ENCODE results near the gene UBL5. TPM values are rescaled to one million over a fixed set of nuclear protein-coding genes. Genes with fewer than 3 reads are reported as not detected.

UBL5 gene
- total and polyA plus RNA-seq, 7 donors = 518 to 1,128 (median 778) TPM

DNA sequence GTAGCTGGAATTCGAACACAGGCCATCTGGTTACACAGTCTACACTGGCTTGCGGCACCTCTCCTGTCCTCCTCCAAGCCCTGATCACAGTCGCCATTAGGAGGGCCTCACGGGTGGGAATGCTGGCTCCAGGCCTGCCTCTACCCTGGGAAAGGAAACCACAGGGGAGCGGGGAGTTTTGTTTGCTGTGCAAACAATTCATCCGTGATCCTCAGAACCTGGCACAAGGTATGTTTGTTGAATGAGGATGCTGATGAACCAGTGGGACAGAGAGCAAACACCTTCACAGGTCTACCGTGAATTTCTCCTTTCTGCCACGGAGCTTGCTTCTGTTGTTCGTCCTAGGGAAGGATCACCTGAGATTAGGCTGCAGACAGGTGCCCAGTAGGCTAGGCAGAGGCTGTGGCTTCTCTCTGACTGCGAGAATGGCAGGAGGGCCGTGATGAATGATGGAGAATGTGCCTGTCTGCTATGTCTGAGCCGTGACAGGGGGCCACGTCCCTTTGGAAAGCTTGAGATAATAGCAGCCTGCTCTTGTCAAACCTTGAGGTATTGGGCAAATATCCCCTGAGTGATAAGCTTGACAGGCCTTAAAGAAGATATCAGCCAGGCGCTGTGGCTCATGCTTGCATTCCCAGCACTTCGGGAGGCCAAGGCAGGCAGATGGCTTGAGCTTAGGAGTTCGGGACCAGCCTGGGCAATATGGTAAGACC is 44.1 kb downstream of the UBL5 start:
- Histone ChIP-seq H3K4me1 (no peaks in the 10 kb centered on the region), H3K27ac (no peak overlapping the region), H3K27me3 (no peaks in the 10 kb centered on the region), H3K9me3 (no peaks in the 10 kb centered on the region), H3K36me3 (no peaks in the 10 kb centered on the region), H3K4me3 (no peak overlapping the region)
- intact Hi-C loops (cut with DNase I) = no loop called here
- TF ChIP-seq POLR2A (IDR thresholded peaks at IDR 0.05) = no peak
- no peak for TF ChIP-seq POLR2AphosphoS5 (IDR thresholded peaks at IDR 0.05)
- WGBS, 2 donors = 36 to 69% methylated on average over 16 of the region's 16 CpGs
- DNase-seq = no peak

DNA sequence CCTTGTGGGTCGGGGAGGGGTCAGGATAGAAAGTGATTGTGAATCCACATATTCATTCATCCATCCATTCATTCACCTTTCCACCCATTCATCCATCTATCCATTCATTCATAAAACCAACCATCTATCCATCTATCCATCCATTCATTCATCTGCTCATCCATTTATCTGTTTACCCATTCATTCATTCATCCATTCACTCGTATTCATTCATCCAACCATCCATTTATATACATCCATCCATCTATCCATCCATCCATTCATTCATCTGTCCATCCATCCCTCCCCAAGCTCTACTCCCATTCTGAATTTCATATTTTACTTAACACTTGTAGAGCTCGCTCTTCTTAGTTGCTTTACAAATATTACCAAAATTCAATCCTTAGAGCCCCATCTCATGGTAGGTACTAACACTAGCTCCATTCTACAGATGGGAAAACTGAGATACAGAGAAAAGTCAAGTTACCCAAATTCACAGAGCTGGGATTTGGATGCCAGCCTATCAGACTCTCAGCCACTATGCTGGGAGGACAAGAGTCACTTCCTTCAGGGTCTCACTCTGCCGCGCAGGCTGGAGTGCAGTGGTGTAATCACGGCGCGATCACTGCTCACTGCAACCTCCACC is 45.0 kb downstream of the UBL5 start:
- intact Hi-C loops (cut with DNase I) = no loop called here
- TF ChIP-seq POLR2A (IDR thresholded peaks at IDR 0.05) = no peak
- TF ChIP-seq POLR2AphosphoS5 (IDR thresholded peaks at IDR 0.05) = no peak
- TF ChIP-seq, protein P1, sequence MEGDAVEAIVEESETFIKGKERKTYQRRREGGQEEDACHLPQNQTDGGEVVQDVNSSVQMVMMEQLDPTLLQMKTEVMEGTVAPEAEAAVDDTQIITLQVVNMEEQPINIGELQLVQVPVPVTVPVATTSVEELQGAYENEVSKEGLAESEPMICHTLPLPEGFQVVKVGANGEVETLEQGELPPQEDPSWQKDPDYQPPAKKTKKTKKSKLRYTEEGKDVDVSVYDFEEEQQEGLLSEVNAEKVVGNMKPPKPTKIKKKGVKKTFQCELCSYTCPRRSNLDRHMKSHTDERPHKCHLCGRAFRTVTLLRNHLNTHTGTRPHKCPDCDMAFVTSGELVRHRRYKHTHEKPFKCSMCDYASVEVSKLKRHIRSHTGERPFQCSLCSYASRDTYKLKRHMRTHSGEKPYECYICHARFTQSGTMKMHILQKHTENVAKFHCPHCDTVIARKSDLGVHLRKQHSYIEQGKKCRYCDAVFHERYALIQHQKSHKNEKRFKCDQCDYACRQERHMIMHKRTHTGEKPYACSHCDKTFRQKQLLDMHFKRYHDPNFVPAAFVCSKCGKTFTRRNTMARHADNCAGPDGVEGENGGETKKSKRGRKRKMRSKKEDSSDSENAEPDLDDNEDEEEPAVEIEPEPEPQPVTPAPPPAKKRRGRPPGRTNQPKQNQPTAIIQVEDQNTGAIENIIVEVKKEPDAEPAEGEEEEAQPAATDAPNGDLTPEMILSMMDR (IDR thresholded peaks at IDR 0.05) = no peak
- no peak for TF ChIP-seq EP300 (IDR thresholded peaks at IDR 0.05)
- 94 to 95% methylated on average over 8 of the region's 8 CpGs for WGBS, 2 donors

DNA sequence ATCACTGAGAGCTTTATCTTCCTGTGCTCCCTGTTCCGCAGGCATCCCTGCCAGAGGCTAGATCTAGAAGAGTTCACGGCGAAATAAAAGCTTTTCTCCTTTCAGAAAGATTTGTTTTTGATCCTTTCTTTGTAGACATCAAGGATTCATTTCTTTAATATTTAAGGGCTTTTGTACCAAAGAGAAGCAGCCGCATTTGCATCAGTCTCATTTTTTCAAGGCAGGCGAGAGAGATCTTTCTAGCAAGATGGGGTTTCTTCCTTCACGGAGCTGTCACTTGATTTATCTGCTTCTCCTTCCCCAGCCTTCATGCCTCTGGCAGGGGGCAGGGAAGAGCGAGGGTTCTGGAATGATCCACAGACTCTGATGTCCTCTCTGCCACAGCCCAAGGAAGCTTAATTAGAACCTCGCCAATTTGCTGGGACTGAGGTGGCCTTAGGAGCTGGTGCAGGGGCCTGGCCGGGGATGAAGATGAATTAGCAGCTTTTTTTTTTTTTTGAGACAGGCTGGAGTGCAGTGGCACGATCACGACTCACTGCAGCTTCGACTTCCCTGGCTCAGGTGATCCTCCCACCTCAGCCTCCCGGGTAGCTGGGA is 47.4 kb downstream of the UBL5 start:
- no peaks in the 10 kb centered on the region for H3K27me3 ChIP-seq
- TF ChIP-seq, protein P1 (IDR thresholded peaks at IDR 0.05) = no peak
- TF ChIP-seq POLR2AphosphoS5 (IDR thresholded peaks at IDR 0.05) (no peak), EP300 (IDR thresholded peaks at IDR 0.05) (no peak), POLR2A (IDR thresholded peaks at IDR 0.05) (no peak)
- no peak for DNase-seq
- no peak overlapping the region for H3K4me3 ChIP-seq
- WGBS, 2 donors = 72 to 75% methylated on average over 13 of the region's 13 CpGs
- no peak overlapping the region for H3K27ac ChIP-seq
- H3K36me3 ChIP-seq = no peaks in the 10 kb centered on the region
- H3K9me3 ChIP-seq = no peaks in the 10 kb centered on the region
- intact Hi-C loops (cut with DNase I) = no loop called here
- no peaks in the 10 kb centered on the region for H3K4me1 ChIP-seq

More for the DNA sequence above, 45.0 kb downstream of the UBL5 start:
- Histone ChIP-seq H3K4me3 (no peak overlapping the region), H3K36me3 (no peaks in the 10 kb centered on the region), H3K9me3 (no peaks in the 10 kb centered on the region), H3K4me1 (no peaks in the 10 kb centered on the region), H3K27me3 (no peaks in the 10 kb centered on the region), H3K27ac (no peak overlapping the region)
- no peak for DNase-seq

DNA sequence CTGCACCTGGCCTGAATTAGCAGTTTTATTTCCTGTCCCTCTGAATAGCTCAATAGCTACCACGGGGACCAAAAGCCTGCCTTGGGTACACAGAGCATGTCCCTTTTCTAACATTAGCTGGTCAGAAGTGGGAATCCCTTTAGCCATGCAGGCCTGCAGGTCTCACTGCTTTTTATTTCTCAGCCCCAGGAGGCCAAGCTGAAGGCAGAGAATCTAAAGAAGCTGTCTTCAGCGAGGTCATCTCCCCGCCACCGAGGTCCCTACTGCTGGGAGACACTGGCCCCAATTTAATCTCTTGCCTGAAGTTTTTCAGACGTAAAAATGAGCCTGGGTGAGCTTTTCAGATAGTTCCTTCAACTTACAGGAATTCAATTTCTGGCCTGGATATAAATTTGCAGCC is 48.1 kb downstream of the UBL5 start:
- no peak overlapping the region for H3K4me3 ChIP-seq
- intact Hi-C loops (cut with DNase I) = no loop called here
- H3K27ac ChIP-seq = no peak overlapping the region
- no peak for TF ChIP-seq POLR2AphosphoS5 (IDR thresholded peaks at IDR 0.05)
- TF ChIP-seq POLR2A (IDR thresholded peaks at IDR 0.05) = no peak
- TF ChIP-seq EP300 (IDR thresholded peaks at IDR 0.05) = no peak
- TF ChIP-seq, protein P1 (IDR thresholded peaks at IDR 0.05) = no peak
- WGBS, 2 donors = 73 to 75% methylated on average over 5 of the region's 5 CpGs
- no peaks in the 10 kb centered on the region for H3K27me3 ChIP-seq
- H3K4me1 ChIP-seq = no peaks in the 10 kb centered on the region
- no peak for DNase-seq
- H3K9me3 ChIP-seq = no peaks in the 10 kb centered on the region
- no peaks in the 10 kb centered on the region for H3K36me3 ChIP-seq

DNA sequence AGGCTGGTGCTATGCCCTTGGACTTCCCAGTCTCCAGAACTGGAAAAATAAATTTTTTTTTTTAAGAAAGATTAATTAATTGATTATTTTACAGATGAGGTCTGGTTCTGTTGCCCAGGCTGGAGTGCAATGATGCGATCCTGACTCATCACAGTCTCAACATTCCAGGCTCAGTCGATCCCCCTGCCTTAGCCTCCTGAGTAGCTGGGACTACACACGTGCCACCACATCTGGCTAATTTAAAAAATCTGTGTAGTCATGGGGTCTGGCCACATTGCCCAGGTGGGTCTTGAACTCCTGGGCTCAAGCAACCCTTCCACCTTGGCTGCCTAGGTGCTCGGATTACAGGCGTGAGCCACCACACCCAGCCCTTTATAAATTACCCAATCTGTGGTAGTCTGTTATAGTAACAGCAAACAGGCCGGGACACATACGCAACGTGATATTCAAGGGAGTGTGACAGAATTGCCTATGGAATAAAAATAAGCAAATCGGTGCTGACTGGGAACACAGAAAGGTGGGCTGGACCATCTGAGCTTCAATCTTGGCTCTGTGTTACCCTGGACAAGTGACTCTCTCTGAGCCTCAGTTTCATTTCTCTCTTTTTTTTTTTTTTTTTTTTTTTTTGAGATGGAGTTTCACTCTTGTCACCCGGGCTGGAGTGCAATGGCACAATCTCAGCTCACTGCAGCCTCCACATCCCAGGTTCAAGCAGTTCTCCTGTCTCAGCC is 50.2 kb downstream of the UBL5 start:
- no peak overlapping the region for H3K27ac ChIP-seq
- no peak for TF ChIP-seq POLR2A (IDR thresholded peaks at IDR 0.05)
- no peak for TF ChIP-seq POLR2AphosphoS5 (IDR thresholded peaks at IDR 0.05)
- no peak for TF ChIP-seq EP300 (IDR thresholded peaks at IDR 0.05)
- TF ChIP-seq, protein P1 (IDR thresholded peaks at IDR 0.05) = no peak
- WGBS, 2 donors = 79 to 88% methylated on average over 10 of the region's 10 CpGs
- H3K4me1 ChIP-seq = no peaks in the 10 kb centered on the region
- no peaks in the 10 kb centered on the region for H3K27me3 ChIP-seq
- no peak for DNase-seq
- no peak overlapping the region for H3K4me3 ChIP-seq
- H3K9me3 ChIP-seq = no peaks in the 10 kb centered on the region
- H3K36me3 ChIP-seq = no peaks in the 10 kb centered on the region
- intact Hi-C loops (cut with DNase I) = no loop called here

Measured in sigmoid colon (tissue), 7 donors.